Duodenal mucosa (tissue), 2 donors: ENCODE results near the gene ALDOC.

Experiments
- H3K27ac ChIP-seq: one replicate; pipeline ENCODE4 v1.7.0; 2013; ENCODE audit warnings: low read depth, low read length
- H3K27me3 ChIP-seq, 2 donors: one replicate each; pipeline ENCODE4 v1.7.0; 2013; ENCODE audit warnings: low read length in 2 of 2, control low read depth in 1 of 2; ENCODE audit not compliant: insufficient read depth in 2 of 2, control insufficient read depth in 1 of 2
- H3K36me3 ChIP-seq, 2 donors: one replicate each; pipeline ENCODE4 v1.7.0; 2013; ENCODE audit warnings: low read length in 2 of 2, control low read depth in 1 of 2; ENCODE audit not compliant: insufficient read depth in 2 of 2, control insufficient read depth in 1 of 2
- H3K4me1 ChIP-seq, 2 donors: one replicate each; pipeline ENCODE4 v1.7.0; 2013; ENCODE audit warnings: low read length in 2 of 2, control low read depth in 1 of 2; ENCODE audit not compliant: insufficient read depth in 2 of 2, control insufficient read depth in 1 of 2
- H3K4me3 ChIP-seq, 2 donors: one replicate each; pipeline ENCODE4 v1.7.0; 2013; ENCODE audit warnings: low read length in 2 of 2, low read depth in 1 of 2
- H3K9ac ChIP-seq, 2 donors: one replicate each; pipeline ENCODE4 v1.7.0; 2013; ENCODE audit warnings: low read length in 2 of 2, low read depth in 1 of 2
- H3K9me3 ChIP-seq, 2 donors: one replicate each; pipeline ENCODE4 v1.7.0; 2013; ENCODE audit warnings: low read length in 2 of 2, control low read depth in 1 of 2; ENCODE audit not compliant: control insufficient read depth in 1 of 2

The ALDOC gene

GRCh38 chr17:28527181-28527681 is 49.5 kb downstream of the ALDOC start:
- no peak overlapping the region for H3K9ac ChIP-seq
- peaks cover 7 to 30% of the 10 kb centered on the region in 2 donors for H3K4me1 ChIP-seq
- H3K27ac ChIP-seq, result no peak overlapping the region
- H3K27me3 ChIP-seq, result peaks cover 0 to 3% of the 10 kb centered on the region in 2 donors
- H3K36me3 ChIP-seq, result no peaks in the 10 kb centered on the region
- no peaks in the 10 kb centered on the region for H3K9me3 ChIP-seq
- H3K4me3 ChIP-seq, result no peak overlapping the region

GRCh38 chr17:28526381-28526780 is 50.3 kb downstream of the ALDOC start:
- no peak overlapping the region for H3K9ac ChIP-seq
- no peak overlapping the region for H3K4me3 ChIP-seq
- no peak overlapping the region for H3K27ac ChIP-seq
- no peaks in the 10 kb centered on the region for H3K36me3 ChIP-seq
- H3K9me3 ChIP-seq, result no peaks in the 10 kb centered on the region
- peaks cover 0 to 3% of the 10 kb centered on the region in 2 donors for H3K27me3 ChIP-seq
- H3K4me1 ChIP-seq, result peaks cover 7 to 30% of the 10 kb centered on the region in 2 donors

GRCh38 chr17:28524476-28525424 is 51.9 kb downstream of the ALDOC start:
- Histone ChIP-seq H3K9me3 (no peaks in the 10 kb centered on the region), H3K9ac (no peak overlapping the region), H3K4me1 (peaks cover 7 to 30% of the 10 kb centered on the region in 2 donors), H3K27me3 (no peaks in the 10 kb centered on the region), H3K4me3 (no peak overlapping the region), H3K36me3 (no peaks in the 10 kb centered on the region), H3K27ac (no peak overlapping the region)

GRCh38 chr17:28523876-28524275 is 52.8 kb downstream of the ALDOC start:
- Histone ChIP-seq H3K4me1 (peaks cover 12 to 30% of the 10 kb centered on the region in 2 donors), H3K4me3 (no peak overlapping the region), H3K9me3 (no peaks in the 10 kb centered on the region), H3K9ac (no peak overlapping the region), H3K27ac (no peak overlapping the region), H3K27me3 (no peaks in the 10 kb centered on the region), H3K36me3 (no peaks in the 10 kb centered on the region)

- Histone ChIP-seq H3K4me1 (peaks cover 12 to 28% of the 10 kb centered on the region in 2 donors), H3K4me3 (no peak overlapping the region), H3K9ac (no peak overlapping the region), H3K27ac (no peak overlapping the region), H3K27me3 (no peaks in the 10 kb centered on the region), H3K9me3 (no peaks in the 10 kb centered on the region), H3K36me3 (no peaks in the 10 kb centered on the region)
Measured at GRCh38 chr17:28523186-28523585, 53.5 kb downstream of the ALDOC start.
